ENCODE results near the gene DTX3.
"Not testable (repeated sequence)": the region's sequence is repeated elsewhere in the genome, so short reads cannot be mapped to it uniquely, and the experiment has no call there.

The DTX3 gene

DNA sequence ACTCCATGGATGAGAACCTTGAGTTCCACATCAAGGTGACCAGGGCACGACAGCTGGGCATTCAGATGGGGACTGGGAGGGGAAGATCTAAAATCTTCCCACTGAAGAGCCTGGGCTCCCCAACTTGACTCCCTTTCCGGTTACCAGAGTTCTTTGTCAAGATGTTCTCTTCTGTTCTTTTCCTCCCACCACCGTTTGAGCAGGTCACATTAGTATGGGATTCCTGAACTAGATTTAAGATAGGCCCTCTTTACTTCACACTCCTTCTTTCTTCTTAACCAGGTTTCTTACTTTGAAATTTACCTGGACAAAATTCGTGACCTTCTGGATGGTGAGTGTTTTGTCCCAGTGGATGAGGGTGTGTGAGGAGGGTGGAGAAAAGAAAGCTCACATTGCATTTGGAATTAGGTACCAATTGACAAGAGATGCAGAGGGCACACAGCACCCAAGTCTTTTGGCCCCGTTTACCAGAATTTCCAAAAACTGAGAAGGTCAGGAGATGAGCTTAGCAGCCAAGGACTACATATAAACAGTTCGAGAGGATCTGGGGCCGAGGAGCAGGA, 40.4 kb upstream of the DTX3 start:
- TF ChIP-seq, protein P1, sequence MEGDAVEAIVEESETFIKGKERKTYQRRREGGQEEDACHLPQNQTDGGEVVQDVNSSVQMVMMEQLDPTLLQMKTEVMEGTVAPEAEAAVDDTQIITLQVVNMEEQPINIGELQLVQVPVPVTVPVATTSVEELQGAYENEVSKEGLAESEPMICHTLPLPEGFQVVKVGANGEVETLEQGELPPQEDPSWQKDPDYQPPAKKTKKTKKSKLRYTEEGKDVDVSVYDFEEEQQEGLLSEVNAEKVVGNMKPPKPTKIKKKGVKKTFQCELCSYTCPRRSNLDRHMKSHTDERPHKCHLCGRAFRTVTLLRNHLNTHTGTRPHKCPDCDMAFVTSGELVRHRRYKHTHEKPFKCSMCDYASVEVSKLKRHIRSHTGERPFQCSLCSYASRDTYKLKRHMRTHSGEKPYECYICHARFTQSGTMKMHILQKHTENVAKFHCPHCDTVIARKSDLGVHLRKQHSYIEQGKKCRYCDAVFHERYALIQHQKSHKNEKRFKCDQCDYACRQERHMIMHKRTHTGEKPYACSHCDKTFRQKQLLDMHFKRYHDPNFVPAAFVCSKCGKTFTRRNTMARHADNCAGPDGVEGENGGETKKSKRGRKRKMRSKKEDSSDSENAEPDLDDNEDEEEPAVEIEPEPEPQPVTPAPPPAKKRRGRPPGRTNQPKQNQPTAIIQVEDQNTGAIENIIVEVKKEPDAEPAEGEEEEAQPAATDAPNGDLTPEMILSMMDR (IDR thresholded peaks at IDR 0.05), result no peak
- intact Hi-C loops (cut with DNase I; ENCODE audit: low total_unique reads), result no loop called here
- Histone ChIP-seq H3K4me1 (no peaks in the 10 kb centered on the region), H3K27me3 (peaks cover 0 to 16% of the 10 kb centered on the region in 2 donors), H3K36me3 (no peaks in the 10 kb centered on the region), H3K9me3 (no peaks in the 10 kb centered on the region), H3K4me3 (no peak overlapping the region), H3K27ac (no peak overlapping the region)
- no peak for DNase-seq

DNA sequence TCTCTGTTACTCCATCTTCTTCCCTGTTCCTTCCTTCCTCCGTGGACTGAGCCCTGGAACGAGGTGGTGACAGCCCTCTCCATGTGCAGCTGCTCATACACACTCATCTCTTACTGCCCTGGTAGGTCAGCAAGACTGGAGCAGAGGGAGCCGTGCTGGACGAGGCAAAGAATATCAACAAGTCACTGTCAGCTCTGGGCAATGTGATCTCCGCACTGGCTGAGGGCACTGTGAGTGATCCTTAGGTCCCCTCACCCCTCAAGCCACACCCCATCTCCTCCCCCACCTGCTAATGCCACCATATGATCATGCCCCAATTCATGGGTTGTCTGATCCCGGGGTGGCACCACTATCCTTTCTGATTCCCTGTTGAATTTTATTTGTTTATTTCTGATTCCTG, 35.8 kb upstream of the DTX3 start:
- no peak overlapping the region for H3K27ac ChIP-seq
- H3K4me1 ChIP-seq, result no peaks in the 10 kb centered on the region
- TF ChIP-seq, protein P1 (IDR thresholded peaks at IDR 0.05), result no peak
- peak in 1 of 2 donors; percentile 37 for DNase-seq
- H3K4me3 ChIP-seq, result no peak overlapping the region
- H3K36me3 ChIP-seq, result no peaks in the 10 kb centered on the region
- intact Hi-C loops (cut with DNase I; ENCODE audit: low total_unique reads), result no loop called here
- peaks cover 0 to 16% of the 10 kb centered on the region in 2 donors for H3K27me3 ChIP-seq
- H3K9me3 ChIP-seq, result no peaks in the 10 kb centered on the region

DNA sequence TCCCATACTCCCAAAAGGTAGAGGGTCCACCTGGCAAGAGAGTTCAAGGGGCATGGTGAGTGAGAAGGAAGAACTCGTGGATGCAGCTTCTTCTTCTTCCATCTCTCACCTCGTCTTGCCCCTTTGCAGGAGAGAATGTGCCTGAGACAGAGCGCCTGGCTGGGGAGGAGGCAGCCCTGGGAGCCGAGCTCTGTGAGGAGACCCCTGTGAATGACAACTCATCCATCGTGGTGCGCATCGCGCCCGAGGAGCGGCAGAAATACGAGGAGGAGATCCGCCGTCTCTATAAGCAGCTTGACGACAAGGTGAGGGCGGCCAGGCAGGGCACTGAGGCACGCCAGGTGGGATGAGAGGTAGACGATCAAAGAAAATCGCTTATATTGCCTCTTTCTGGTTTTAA, 34.8 kb upstream of the DTX3 start:
- Histone ChIP-seq H3K27me3 (peaks cover 0 to 14% of the 10 kb centered on the region in 2 donors), H3K36me3 (no peaks in the 10 kb centered on the region), H3K4me3 (no peak overlapping the region), H3K9me3 (no peaks in the 10 kb centered on the region), H3K4me1 (no peaks in the 10 kb centered on the region), H3K27ac (no peak overlapping the region)
- intact Hi-C loops (cut with DNase I; ENCODE audit: low total_unique reads), result no loop called here
- TF ChIP-seq, protein P1 (IDR thresholded peaks at IDR 0.05), result no peak
- peak in 1 of 2 donors; percentile 43 for DNase-seq

DNA sequence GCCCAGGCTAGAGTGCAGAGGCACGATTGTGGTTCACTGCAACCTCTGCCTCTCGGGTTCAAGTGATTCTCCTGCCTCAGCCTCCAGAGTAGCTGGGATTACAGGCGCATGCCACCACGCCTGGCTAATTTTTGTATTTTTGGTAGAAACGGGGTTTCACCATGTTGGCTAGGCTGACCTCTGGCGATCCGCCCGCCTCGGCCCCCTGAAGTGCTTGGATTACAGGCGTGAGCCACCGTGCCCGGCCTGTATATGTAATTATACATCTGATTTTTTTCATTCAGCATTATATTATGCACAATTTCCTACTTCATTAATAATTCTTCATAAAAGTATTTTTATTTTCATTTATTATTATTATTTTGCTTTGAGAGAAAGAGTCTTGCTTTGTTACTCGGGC, 34.2 kb upstream of the DTX3 start:
- H3K4me3 ChIP-seq; H3K36me3 ChIP-seq; H3K27ac ChIP-seq; H3K9me3 ChIP-seq; intact Hi-C loops (cut with DNase I; ENCODE audit: low total_unique reads); H3K4me1 ChIP-seq: not testable (repeated sequence)
- peaks cover 0 to 13% of the 10 kb centered on the region in 2 donors for H3K27me3 ChIP-seq
- DNase-seq, result peak in 1 of 2 donors; percentile 4

DNA sequence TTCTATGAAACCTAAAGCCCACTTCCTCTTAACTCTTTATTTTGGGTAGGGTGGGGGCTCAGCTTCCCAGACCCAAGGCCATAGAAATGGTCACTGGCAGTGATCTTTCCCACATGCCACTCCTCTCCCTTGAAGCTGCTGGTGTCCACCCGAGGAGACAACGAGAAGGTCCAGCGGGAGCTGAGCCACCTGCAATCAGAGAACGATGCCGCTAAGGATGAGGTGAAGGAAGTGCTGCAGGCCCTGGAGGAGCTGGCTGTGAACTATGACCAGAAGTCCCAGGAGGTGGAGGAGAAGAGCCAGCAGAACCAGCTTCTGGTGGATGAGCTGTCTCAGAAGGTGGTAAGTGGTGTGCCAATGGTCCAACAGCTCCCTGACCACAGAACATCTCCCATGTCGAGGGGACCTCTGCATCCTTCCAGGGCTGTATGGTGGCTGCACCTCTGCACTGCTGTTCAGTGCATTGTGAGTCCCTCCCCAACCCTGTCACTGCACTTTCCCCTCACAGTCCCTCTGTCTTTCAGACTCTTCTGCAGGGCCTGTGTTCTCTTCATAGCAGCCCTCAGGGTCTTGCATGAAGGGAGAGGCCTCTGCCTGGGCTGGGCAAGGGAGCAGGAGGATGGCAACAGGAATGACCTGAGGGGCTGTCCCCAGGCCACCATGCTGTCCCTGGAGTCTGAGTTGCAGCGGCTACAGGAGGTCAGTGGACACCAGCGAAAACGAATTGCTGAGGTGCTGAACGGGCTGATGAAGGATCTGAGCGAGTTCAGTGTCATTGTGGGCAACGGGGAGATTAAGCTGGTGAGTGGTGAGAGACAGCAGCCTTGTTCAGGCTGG, 32.5 kb upstream of the DTX3 start:
- H3K4me1 ChIP-seq, result no peaks in the 10 kb centered on the region
- H3K27me3 ChIP-seq, result peaks cover 0 to 3% of the 10 kb centered on the region in 2 donors
- TF ChIP-seq, protein P1 (IDR thresholded peaks at IDR 0.05), result no peak
- DNase-seq, result no peak
- no peaks in the 10 kb centered on the region for H3K9me3 ChIP-seq
- H3K27ac ChIP-seq, result no peak overlapping the region
- H3K36me3 ChIP-seq, result peaks cover 0 to 7% (median 0%) of the 10 kb centered on the region in 3 donors
- no peak overlapping the region for H3K4me3 ChIP-seq
- intact Hi-C loops (cut with DNase I; ENCODE audit: low total_unique reads), result no loop called here

DNA sequence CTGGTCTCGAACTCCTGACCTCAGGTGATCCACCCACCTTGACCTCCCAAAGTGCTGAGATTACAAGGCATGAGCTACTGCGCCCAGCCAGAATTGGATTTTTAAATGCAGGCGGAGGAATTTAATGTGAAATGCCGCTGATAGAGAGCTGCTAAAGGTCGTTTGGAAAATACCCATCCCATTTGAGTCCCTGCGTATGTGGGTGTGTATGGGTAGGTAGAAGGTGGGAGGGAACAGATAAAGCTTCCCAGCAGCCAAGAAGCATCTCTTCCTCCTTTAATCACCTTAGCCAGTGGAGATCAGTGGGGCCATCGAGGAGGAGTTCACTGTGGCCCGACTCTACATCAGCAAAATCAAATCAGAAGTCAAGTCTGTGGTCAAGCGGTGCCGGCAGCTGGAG, 29.8 kb upstream of the DTX3 start:
- no peak for DNase-seq
- intact Hi-C loops (cut with DNase I; ENCODE audit: low total_unique reads), result no loop called here
- Histone ChIP-seq H3K27me3 (no peaks in the 10 kb centered on the region), H3K4me3 (no peak overlapping the region), H3K9me3 (no peaks in the 10 kb centered on the region), H3K27ac (no peak overlapping the region), H3K36me3 (peaks cover 0 to 7% (median 0%) of the 10 kb centered on the region in 3 donors), H3K4me1 (no peaks in the 10 kb centered on the region)
- TF ChIP-seq, protein P1 (IDR thresholded peaks at IDR 0.05), result no peak

Data from tibial artery (tissue), 4 donors.